GM20431 (cell line): ENCODE results near the gene SERPINE3.

Source experiments
- in situ Hi-C: fragments of 300-500 bp; cut with MseI, MboI; formaldehyde crosslinking; loops from one replicate; pipeline ENCODE4 v1.15.0; 2020; ENCODE audit warnings: low sequenced_read_pairs; ENCODE audit not compliant: unreplicated experiment

Gene SERPINE3

GRCh38 chr13:51326777-51327176 lies 12.7 kb upstream of the SERPINE3 start:
- in situ Hi-C loops: no loop called here

GRCh38 chr13:51327961-51328360 lies 11.5 kb upstream of the SERPINE3 start:
- in situ Hi-C loops: no loop called here

GRCh38 chr13:51328488-51328887 lies 11.0 kb upstream of the SERPINE3 start:
- in situ Hi-C loops: no loop called here

- in situ Hi-C loops: no loop called here
Observed at GRCh38 chr13:51329606-51330005, 9.9 kb upstream of the SERPINE3 start.

- in situ Hi-C loops: no loop called here
Observed at GRCh38 chr13:51330791-51331190, 8.7 kb upstream of the SERPINE3 start.

GRCh38 chr13:51331354-51331861 lies 8.1 kb upstream of the SERPINE3 start:
- in situ Hi-C loops: no loop called here

GRCh38 chr13:51332566-51333361 lies 6.7 kb upstream of the SERPINE3 start:
- in situ Hi-C loops: no loop called here

GRCh38 chr13:51333421-51333820 lies 6.1 kb upstream of the SERPINE3 start:
- in situ Hi-C loops: no loop called here

- in situ Hi-C loops: no loop called here
Observed at GRCh38 chr13:51333826-51334225, 5.7 kb upstream of the SERPINE3 start.

- in situ Hi-C loops: no loop called here
Observed at GRCh38 chr13:51336746-51337145, 2.7 kb upstream of the SERPINE3 start.

GRCh38 chr13:51339952-51340732 lies 651 bp downstream of the SERPINE3 start:
- in situ Hi-C loops: no loop called here

- in situ Hi-C loops: no loop called here
Observed at GRCh38 chr13:51341232-51341631, 1.7 kb downstream of the SERPINE3 start.

GRCh38 chr13:51341791-51342190 lies 2.3 kb downstream of the SERPINE3 start:
- in situ Hi-C loops: no loop called here

- in situ Hi-C loops: no loop called here
Observed at GRCh38 chr13:51342706-51343105, 3.2 kb downstream of the SERPINE3 start.

GRCh38 chr13:51343475-51343874 lies 4.0 kb downstream of the SERPINE3 start:
- in situ Hi-C loops: no loop called here

- in situ Hi-C loops: no loop called here
Observed at GRCh38 chr13:51346397-51346796, 6.9 kb downstream of the SERPINE3 start.

- in situ Hi-C loops: no loop called here
Observed at GRCh38 chr13:51347099-51347498, 7.6 kb downstream of the SERPINE3 start.

GRCh38 chr13:51348069-51348967 lies 8.8 kb downstream of the SERPINE3 start:
- in situ Hi-C loops: no loop called here

- in situ Hi-C loops: no loop called here
Observed at GRCh38 chr13:51349016-51349415, 9.5 kb downstream of the SERPINE3 start.

GRCh38 chr13:51355217-51355616 lies 15.7 kb downstream of the SERPINE3 start:
- in situ Hi-C loops: no loop called here
